ENCODE results near the gene CHST11. TPM values are rescaled to one million over a fixed set of nuclear protein-coding genes. Genes with fewer than 3 reads are reported as not detected.

The CHST11 gene
- total RNA-seq, 1 donor from 2014 or later: 7.7 TPM

DNA sequence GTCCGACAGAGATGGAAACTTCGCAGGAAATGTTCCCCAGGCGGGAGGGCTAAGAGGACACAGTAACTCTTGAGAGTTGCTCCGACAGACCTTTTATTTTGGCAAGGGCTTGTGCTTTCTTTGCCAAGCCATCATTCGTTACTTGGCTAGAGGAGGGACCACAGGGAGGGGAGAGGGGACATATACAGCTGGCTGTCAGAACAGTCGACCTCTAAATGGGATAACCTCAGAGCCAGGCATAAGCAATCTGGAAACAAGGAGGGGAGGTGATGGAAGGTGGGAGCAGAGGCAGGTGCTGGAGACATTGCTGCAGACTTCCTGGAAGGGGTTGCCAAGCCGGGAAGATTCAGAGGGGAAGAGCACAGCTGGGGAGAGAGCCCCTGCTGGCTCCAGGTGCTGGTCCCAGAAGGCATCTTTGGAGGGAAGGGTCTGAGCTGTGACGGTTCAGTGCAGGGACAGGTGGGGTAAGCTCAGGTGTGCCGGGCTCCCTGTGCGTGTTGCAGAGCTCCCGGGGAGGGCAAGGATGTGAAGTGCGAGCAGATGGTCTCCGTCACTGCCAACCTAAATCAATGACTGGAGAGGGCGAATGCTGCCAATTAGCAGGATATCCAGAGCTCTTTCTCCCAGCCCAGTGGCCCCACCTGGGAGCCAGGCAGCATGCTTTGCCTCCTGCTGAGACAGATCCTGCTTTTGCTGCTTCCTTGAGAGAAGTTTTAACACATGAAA lies 50.1 kb downstream of the CHST11 start:
- no peak overlapping the region for H3K27ac Mint-ChIP-seq
- Histone ChIP-seq H2AFZ (replicated peaks) (no peak overlapping the region), H3K4me1 (peaks cover 10% of the 10 kb centered on the region), H3K9me3 (ENCODE audit: low read depth) (no peaks in the 10 kb centered on the region), H3K27ac (no peak overlapping the region), H3K27me3 (no peaks in the 10 kb centered on the region), H3K79me2 (ENCODE audit: low read depth) (peaks cover 10% of the 10 kb centered on the region), H3K36me3 (no peaks in the 10 kb centered on the region), H3K9ac (no peak overlapping the region), H4K20me1 (ENCODE audit: low read depth) (peaks cover 28% of the 10 kb centered on the region), H3K4me2 (no peak overlapping the region), H3K4me3 (no peak overlapping the region), H3F3A (ENCODE audit: low read depth) (no peaks in the 10 kb centered on the region)
- H3K27me3 Mint-ChIP-seq (ENCODE audit: insufficient read depth, low read depth): peaks cover 2% of the 10 kb centered on the region
- H3K4me3 Mint-ChIP-seq: peak overlapping the region; percentile 22
- DNase-seq (ENCODE audit: low spot score): no peak
- no peaks in the 10 kb centered on the region for H3K9me3 Mint-ChIP-seq
- TF ChIP-seq CTCF (IDR thresholded peaks at IDR 0.05): no peak
- TF ChIP-seq EZH2 (IDR thresholded peaks at IDR 0.05): no peak
- no peak for TF ChIP-seq EZH2phosphoT487 (IDR thresholded peaks at IDR 0.05)
- H3K4me1 Mint-ChIP-seq: peaks cover 35% of the 10 kb centered on the region
- peaks cover 2% of the 10 kb centered on the region for H3K36me3 Mint-ChIP-seq

DNA sequence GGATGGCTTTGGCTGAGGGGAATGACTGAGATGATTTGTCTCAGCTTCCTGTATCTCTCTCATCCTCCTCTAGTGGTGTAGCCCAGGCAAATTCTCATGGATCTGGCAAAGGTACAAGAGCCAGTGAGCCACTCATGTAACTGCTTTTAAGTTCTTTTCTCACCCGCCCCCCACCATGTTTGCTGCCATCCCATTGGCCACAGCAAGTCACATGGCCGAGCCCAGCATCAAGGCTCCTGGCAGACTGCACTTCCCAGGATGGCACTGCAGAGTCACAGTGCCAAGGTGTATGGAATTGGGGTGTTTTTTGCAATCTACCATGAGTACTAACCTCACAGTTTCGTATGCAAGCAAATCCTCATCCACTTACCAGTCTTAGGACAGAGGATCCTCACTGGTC lies 50.9 kb downstream of the CHST11 start:
- H3K4me1 ChIP-seq: peaks cover 10% of the 10 kb centered on the region
- H3K36me3 Mint-ChIP-seq: peaks cover 2% of the 10 kb centered on the region
- peaks cover 10% of the 10 kb centered on the region for H3K79me2 ChIP-seq (ENCODE audit: low read depth)
- no peaks in the 10 kb centered on the region for H3K9me3 Mint-ChIP-seq
- H3K4me2 ChIP-seq: no peak overlapping the region
- no peak overlapping the region for H3K4me3 ChIP-seq
- no peaks in the 10 kb centered on the region for H3K36me3 ChIP-seq
- H3K27ac ChIP-seq: no peak overlapping the region
- peaks cover 28% of the 10 kb centered on the region for H4K20me1 ChIP-seq (ENCODE audit: low read depth)
- no peak for DNase-seq (ENCODE audit: low spot score)
- no peaks in the 10 kb centered on the region for H3K27me3 ChIP-seq
- H3K4me3 Mint-ChIP-seq: no peak overlapping the region
- H3K9me3 ChIP-seq (ENCODE audit: low read depth): no peaks in the 10 kb centered on the region
- no peak overlapping the region for H2AFZ ChIP-seq (replicated peaks)
- H3K27me3 Mint-ChIP-seq (ENCODE audit: insufficient read depth, low read depth): peaks cover 2% of the 10 kb centered on the region
- no peak overlapping the region for H3K9ac ChIP-seq
- peaks cover 28% of the 10 kb centered on the region for H3K4me1 Mint-ChIP-seq
- H3K27ac Mint-ChIP-seq: no peak overlapping the region
- TF ChIP-seq EZH2phosphoT487 (IDR thresholded peaks at IDR 0.05) (no peak), CTCF (IDR thresholded peaks at IDR 0.05) (no peak), EZH2 (IDR thresholded peaks at IDR 0.05) (no peak)
- H3F3A ChIP-seq (ENCODE audit: low read depth): no peaks in the 10 kb centered on the region

GRCh38 chr12:104508752-104509446 lies 52.2 kb downstream of the CHST11 start:
- Mint-ChIP-seq H3K27me3 (ENCODE audit: insufficient read depth, low read depth) (peaks cover 2% of the 10 kb centered on the region), H3K36me3 (peaks cover 2% of the 10 kb centered on the region), H3K4me1 (peaks cover 26% of the 10 kb centered on the region), H3K4me3 (no peak overlapping the region), H3K9me3 (no peaks in the 10 kb centered on the region), H3K27ac (no peak overlapping the region)
- Histone ChIP-seq H3K4me2 (no peak overlapping the region), H3F3A (ENCODE audit: low read depth) (no peaks in the 10 kb centered on the region), H3K36me3 (no peaks in the 10 kb centered on the region), H3K79me2 (ENCODE audit: low read depth) (peaks cover 10% of the 10 kb centered on the region), H3K9me3 (ENCODE audit: low read depth) (no peaks in the 10 kb centered on the region), H4K20me1 (ENCODE audit: low read depth) (peaks cover 30% of the 10 kb centered on the region), H3K27me3 (no peaks in the 10 kb centered on the region), H3K4me1 (peaks cover 18% of the 10 kb centered on the region), H2AFZ (replicated peaks) (no peak overlapping the region), H3K27ac (no peak overlapping the region), H3K4me3 (no peak overlapping the region), H3K9ac (no peak overlapping the region)
- no peak for TF ChIP-seq EZH2 (IDR thresholded peaks at IDR 0.05)
- TF ChIP-seq CTCF (IDR thresholded peaks at IDR 0.05): no peak
- TF ChIP-seq EZH2phosphoT487 (IDR thresholded peaks at IDR 0.05): no peak
- DNase-seq (ENCODE audit: low spot score): no peak

Measured in neural progenitor cell (in vitro differentiated cells).